HUES6 (cell line): ENCODE measurements around the gene AUP1.
A peak's percentile ranks its signal among the peaks of the same experiment; 100 is the strongest.

Source experiments
- H3K27ac ChIP-seq: 2 replicates; pipeline ENCODE4 v1.7.0; 2013; ENCODE audit warnings: low read depth, mild to moderate bottlenecking, low read length, inconsistent platforms
- H3K27me3 ChIP-seq: 2 replicates; pipeline ENCODE4 v1.6.1; 2013; ENCODE audit warnings: low read length; ENCODE audit not compliant: control insufficient read depth, insufficient read depth
- H3K36me3 ChIP-seq: 2 replicates; pipeline ENCODE4 v1.6.1; 2013; ENCODE audit warnings: low read length; ENCODE audit not compliant: control insufficient read depth, insufficient read depth
- H3K4me1 ChIP-seq: 2 replicates; pipeline ENCODE4 v1.6.1; 2013; ENCODE audit warnings: low read length; ENCODE audit not compliant: control insufficient read depth, insufficient read depth
- H3K4me3 ChIP-seq: 2 replicates; pipeline ENCODE4 v1.5.1; 2013; ENCODE audit warnings: low read depth, low read length
- H3K9ac ChIP-seq: one replicate; pipeline ENCODE4 v1.6.1; 2013; ENCODE audit warnings: mild to moderate bottlenecking, low read length
- H3K9me3 ChIP-seq: 2 replicates; pipeline ENCODE4 v1.6.1; 2013; ENCODE audit warnings: low read depth, low read length; ENCODE audit not compliant: control insufficient read depth, insufficient read depth

The AUP1 gene

GRCh38 chr2:74522516-74522915 lies 7.0 kb downstream of the AUP1 start:
- no peaks in the 10 kb centered on the region for H3K9me3 ChIP-seq
- H3K4me1 ChIP-seq: peaks cover 3% of the 10 kb centered on the region; the same call in 1 of the 2 replicates

GRCh38 chr2:74516650-74517049 lies 12.9 kb downstream of the AUP1 start:
- H3K4me3 ChIP-seq: no peak overlapping the region; the same call in 1 of the 2 replicates
- H3K9me3 ChIP-seq: peaks cover 3% of the 10 kb centered on the region; the same call in 1 of the 2 replicates
- no peak overlapping the region for H3K9ac ChIP-seq
- no peaks in the 10 kb centered on the region for H3K36me3 ChIP-seq
- no peak overlapping the region for H3K27ac ChIP-seq
- H3K4me1 ChIP-seq: peaks cover 20% of the 10 kb centered on the region
- H3K27me3 ChIP-seq: peaks cover 98% of the 10 kb centered on the region

More at GRCh38 chr2:74522516-74522915, 7.0 kb downstream of the AUP1 start:
- Histone ChIP-seq H3K9ac (no peak overlapping the region), H3K4me3 (no peak overlapping the region), H3K27ac (no peak overlapping the region), H3K27me3 (peaks cover 56% of the 10 kb centered on the region), H3K36me3 (peaks cover 18% of the 10 kb centered on the region)

GRCh38 chr2:74515981-74516633 lies 13.4 kb downstream of the AUP1 start:
- Histone ChIP-seq H3K27ac (no peak overlapping the region), H3K4me3 (peak overlapping the region; percentile 57), H3K9ac (no peak overlapping the region), H3K36me3 (no peaks in the 10 kb centered on the region), H3K27me3 (peaks cover 98% of the 10 kb centered on the region), H3K4me1 (peaks cover 20% of the 10 kb centered on the region), H3K9me3 (peaks cover 3% of the 10 kb centered on the region; the same call in 1 of the 2 replicates)

GRCh38 chr2:74515271-74515980 lies 14.1 kb downstream of the AUP1 start:
- Histone ChIP-seq H3K9ac (no peak overlapping the region), H3K4me1 (peaks cover 20% of the 10 kb centered on the region), H3K4me3 (peak overlapping the region; percentile 57), H3K9me3 (peaks cover 3% of the 10 kb centered on the region; the same call in 1 of the 2 replicates), H3K27ac (no peak overlapping the region), H3K36me3 (no peaks in the 10 kb centered on the region), H3K27me3 (peaks cover 100% of the 10 kb centered on the region)

GRCh38 chr2:74514368-74515270 lies 14.9 kb downstream of the AUP1 start, which contains the start of gene TLX2:
TLX2 (plus strand) TSS chr2:74514450; CDS start chr2:74514807, 357 bp downstream.
- Histone ChIP-seq H3K27me3 (peaks cover 100% of the 10 kb centered on the region), H3K36me3 (no peaks in the 10 kb centered on the region), H3K27ac (no peak within 1 kb of the TSS), H3K4me1 (peaks cover 20% of the 10 kb centered on the region), H3K9ac (no peak within 1 kb of the TSS), H3K4me3 (peak within 1 kb of the TSS; percentile 57), H3K9me3 (peaks cover 3% of the 10 kb centered on the region; the same call in 1 of the 2 replicates)

- peaks cover 99% of the 10 kb centered on the region for H3K27me3 ChIP-seq
- H3K4me1 ChIP-seq: peaks cover 20% of the 10 kb centered on the region
- H3K4me3 ChIP-seq: peak overlapping the region; percentile 57
- no peaks in the 10 kb centered on the region for H3K36me3 ChIP-seq
- H3K27ac ChIP-seq: no peak overlapping the region
- no peak overlapping the region for H3K9ac ChIP-seq
- H3K9me3 ChIP-seq: peaks cover 3% of the 10 kb centered on the region; the same call in 1 of the 2 replicates
These were observed 15.7 kb downstream of the AUP1 start for GRCh38 chr2:74513605-74514367.

GRCh38 chr2:74512744-74513604 lies 16.5 kb downstream of the AUP1 start:
- Histone ChIP-seq H3K36me3 (no peaks in the 10 kb centered on the region), H3K4me3 (peak overlapping the region; percentile 57), H3K27me3 (peaks cover 95% of the 10 kb centered on the region), H3K4me1 (peaks cover 25% of the 10 kb centered on the region), H3K9me3 (peaks cover 3% of the 10 kb centered on the region; the same call in 1 of the 2 replicates), H3K27ac (no peak overlapping the region), H3K9ac (no peak overlapping the region)

GRCh38 chr2:74511104-74511989 lies 18.2 kb downstream of the AUP1 start:
- no peak overlapping the region for H3K4me3 ChIP-seq
- H3K9me3 ChIP-seq: no peaks in the 10 kb centered on the region; the same call in 1 of the 2 replicates
- H3K27ac ChIP-seq: no peak overlapping the region
- peaks cover 78% of the 10 kb centered on the region for H3K27me3 ChIP-seq
- no peak overlapping the region for H3K9ac ChIP-seq
- no peaks in the 10 kb centered on the region for H3K36me3 ChIP-seq
- peaks cover 31% of the 10 kb centered on the region for H3K4me1 ChIP-seq

- no peak overlapping the region for H3K9ac ChIP-seq
- peaks cover 8% of the 10 kb centered on the region for H3K36me3 ChIP-seq
- no peak overlapping the region for H3K4me3 ChIP-seq
- H3K9me3 ChIP-seq: no peaks in the 10 kb centered on the region
- peaks cover 74% of the 10 kb centered on the region for H3K27me3 ChIP-seq
- H3K4me1 ChIP-seq: peaks cover 26% of the 10 kb centered on the region
- no peak overlapping the region for H3K27ac ChIP-seq
These were observed 19.2 kb downstream of the AUP1 start for GRCh38 chr2:74510272-74510671.
